GM21360 (cell line): ENCODE measurements around the gene MRPL40.
A peak's percentile ranks its signal among the peaks of the same experiment; 100 is the strongest.

ENCODE experiments used
- ATAC-seq: cut with Tn5 transposase; IDR thresholded peaks from one replicate; pipeline ENCODE4 v1.9.1; 2021; ENCODE audit warnings: mild to moderate bottlenecking, moderate library complexity; ENCODE audit not compliant: unreplicated experiment

MRPL40 gene

DNA sequence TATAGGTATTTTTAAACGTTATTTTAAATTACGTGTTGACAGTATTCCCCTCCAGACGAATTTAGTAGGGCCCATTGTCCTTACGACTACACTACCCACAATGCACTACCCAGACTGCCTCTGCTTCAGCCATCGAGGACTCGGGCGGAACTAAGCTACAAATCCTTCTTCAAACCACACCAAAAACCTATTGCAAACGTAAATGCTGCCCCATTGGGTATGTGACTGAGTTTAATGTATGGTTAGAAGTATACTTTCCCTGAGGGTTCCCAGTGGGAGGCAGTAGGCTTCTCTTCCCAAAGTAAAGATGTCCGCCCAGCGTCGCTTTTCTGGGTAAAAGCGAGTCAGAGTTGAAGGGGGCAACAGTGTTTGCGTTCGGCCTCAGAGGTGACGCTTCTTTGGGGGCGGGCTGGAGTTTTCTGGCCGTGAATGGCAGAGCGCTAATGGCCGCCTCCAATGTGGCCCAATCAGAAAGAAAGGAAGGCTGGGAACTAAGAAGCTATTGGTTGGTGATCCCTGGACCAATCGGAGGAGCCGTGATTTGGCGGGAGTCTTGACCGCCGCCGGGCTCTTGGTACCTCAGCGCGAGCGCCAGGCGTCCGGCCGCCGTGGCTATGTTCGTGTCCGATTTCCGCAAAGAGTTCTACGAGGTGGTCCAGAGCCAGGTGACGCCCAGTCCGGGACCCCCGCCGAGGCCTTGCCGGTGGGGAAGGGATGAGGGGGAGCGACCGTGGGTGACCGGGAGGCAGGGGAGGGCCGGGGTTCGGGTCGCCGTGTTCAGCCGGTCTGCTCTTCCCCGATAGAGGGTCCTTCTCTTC is 47.2 kb downstream of the MRPL40 start, which contains the start of gene CDC45:
TSS of gene CDC45 (plus strand) at position 566 of the 818 bp plus-strand sequence. CDS start at position 615, 49 bp downstream.
- peak; percentile 78 for ATAC-seq

- ATAC-seq = no peak
Observed at GRCh38 chr22:19480173-19480568, 47.8 kb downstream of the MRPL40 start.

GRCh38 chr22:19480789-19481188 is 48.4 kb downstream of the MRPL40 start:
- ATAC-seq = no peak

DNA sequence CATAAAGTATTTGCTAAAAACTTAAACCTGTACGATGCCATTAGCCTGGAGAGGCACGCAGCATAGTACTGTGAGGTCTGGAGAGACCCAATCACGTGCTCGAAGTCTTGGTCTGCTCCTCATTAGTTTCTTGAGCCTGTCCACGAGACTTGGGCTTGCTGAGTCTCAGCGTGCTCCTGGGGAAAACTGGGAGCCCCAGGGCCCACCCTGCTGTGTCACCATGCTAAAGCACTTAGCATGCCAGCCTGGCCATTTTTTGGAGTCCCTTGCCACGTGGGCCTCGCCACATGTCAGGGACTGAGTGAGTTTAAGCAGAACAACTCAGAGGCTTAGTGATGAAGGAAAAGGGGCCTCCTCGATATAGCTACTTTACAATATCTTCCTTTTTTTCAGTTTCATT is 50.0 kb downstream of the MRPL40 start:
- no peak for ATAC-seq

- no peak for ATAC-seq
Observed at GRCh38 chr22:19483481-19484244, 51.3 kb downstream of the MRPL40 start.
